HFFc6 (cell line): Measurements from ENCODE around the gene XKRX. TPM values are rescaled to one million over a fixed set of nuclear protein-coding genes. Genes with fewer than 3 reads are reported as not detected.

Source experiments
- DNase-seq: peaks from one replicate; pipeline ENCODE4 v3.0.0-alpha.2; 2018
- H3K27ac Mint-ChIP-seq: 2 replicates; pipeline ENCODE4 v1.8.0; 2020; ENCODE audit warnings: mild to moderate bottlenecking, mixed read lengths
- H3K27me3 Mint-ChIP-seq: 2 replicates; pipeline ENCODE4 v1.8.0; 2021; ENCODE audit warnings: mild to moderate bottlenecking, moderate library complexity, mixed read lengths; ENCODE audit not compliant: insufficient read depth
- H3K36me3 Mint-ChIP-seq: 2 replicates; pipeline ENCODE4 v1.8.0; 2021; ENCODE audit warnings: low read depth, mixed read lengths
- H3K4me1 Mint-ChIP-seq: 2 replicates; pipeline ENCODE4 v1.8.0; 2020; ENCODE audit warnings: low read depth, mixed read lengths
- H3K4me3 Mint-ChIP-seq: 2 replicates; pipeline ENCODE4 v1.8.0; 2020; ENCODE audit warnings: mild to moderate bottlenecking, moderate library complexity, mixed read lengths
- H3K9me3 Mint-ChIP-seq: 2 replicates; pipeline ENCODE4 v1.8.0; 2020; ENCODE audit warnings: mild to moderate bottlenecking, mixed read lengths
- total RNA-seq, 6 experiments: library from RNA; stranded (reverse); fragmentation: NEBNext Ultra II Directional; extraction: Animal tissue kit (Norgen Biotek cat#: 25700); gene quantifications; 2 replicates in 1 of 6; 3 replicates in 5 of 6; pipeline ENCODE4 v1.2.3, GENCODE V29; 2021
- TF ChIP-seq, protein P1 (sequence below): fragments of 200-600 bp; sonication (generic); IDR thresholded peaks from 2 replicates; pipeline ENCODE4 v1.5.0; 2021; ENCODE audit warnings: antibody characterized with exemption, mild to moderate bottlenecking

The XKRX gene
- total RNA-seq, 6 experiments from 2014 or later: not detected

DNA sequence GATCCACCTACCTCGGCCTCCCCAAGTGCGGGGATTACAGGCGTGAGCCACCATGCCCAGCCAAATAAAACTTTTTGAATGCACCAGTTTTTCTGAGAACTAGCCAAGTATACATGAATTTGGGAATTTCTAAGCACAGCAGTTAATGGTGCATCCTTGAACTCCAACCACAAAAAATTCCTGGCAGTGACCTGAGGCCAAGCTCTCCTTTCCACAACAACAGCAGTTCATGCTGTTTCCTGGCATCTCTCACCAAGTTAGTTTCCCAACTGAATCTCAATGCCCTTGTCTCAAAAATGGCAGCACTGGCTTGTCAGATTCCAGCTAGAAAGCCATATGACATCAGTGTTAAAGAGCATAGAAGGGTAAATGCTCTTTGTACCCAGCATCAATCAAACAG is 15.9 kb upstream of the XKRX start:
- Mint-ChIP-seq H3K4me1 (peaks cover 13% of the 10 kb centered on the region), H3K36me3 (no peaks in the 10 kb centered on the region), H3K27ac (no peak overlapping the region), H3K27me3 (peaks cover 3% of the 10 kb centered on the region), H3K9me3 (no peaks in the 10 kb centered on the region), H3K4me3 (no peak overlapping the region)
- TF ChIP-seq, protein P1, sequence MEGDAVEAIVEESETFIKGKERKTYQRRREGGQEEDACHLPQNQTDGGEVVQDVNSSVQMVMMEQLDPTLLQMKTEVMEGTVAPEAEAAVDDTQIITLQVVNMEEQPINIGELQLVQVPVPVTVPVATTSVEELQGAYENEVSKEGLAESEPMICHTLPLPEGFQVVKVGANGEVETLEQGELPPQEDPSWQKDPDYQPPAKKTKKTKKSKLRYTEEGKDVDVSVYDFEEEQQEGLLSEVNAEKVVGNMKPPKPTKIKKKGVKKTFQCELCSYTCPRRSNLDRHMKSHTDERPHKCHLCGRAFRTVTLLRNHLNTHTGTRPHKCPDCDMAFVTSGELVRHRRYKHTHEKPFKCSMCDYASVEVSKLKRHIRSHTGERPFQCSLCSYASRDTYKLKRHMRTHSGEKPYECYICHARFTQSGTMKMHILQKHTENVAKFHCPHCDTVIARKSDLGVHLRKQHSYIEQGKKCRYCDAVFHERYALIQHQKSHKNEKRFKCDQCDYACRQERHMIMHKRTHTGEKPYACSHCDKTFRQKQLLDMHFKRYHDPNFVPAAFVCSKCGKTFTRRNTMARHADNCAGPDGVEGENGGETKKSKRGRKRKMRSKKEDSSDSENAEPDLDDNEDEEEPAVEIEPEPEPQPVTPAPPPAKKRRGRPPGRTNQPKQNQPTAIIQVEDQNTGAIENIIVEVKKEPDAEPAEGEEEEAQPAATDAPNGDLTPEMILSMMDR: no peak
- DNase-seq: no peak

DNA sequence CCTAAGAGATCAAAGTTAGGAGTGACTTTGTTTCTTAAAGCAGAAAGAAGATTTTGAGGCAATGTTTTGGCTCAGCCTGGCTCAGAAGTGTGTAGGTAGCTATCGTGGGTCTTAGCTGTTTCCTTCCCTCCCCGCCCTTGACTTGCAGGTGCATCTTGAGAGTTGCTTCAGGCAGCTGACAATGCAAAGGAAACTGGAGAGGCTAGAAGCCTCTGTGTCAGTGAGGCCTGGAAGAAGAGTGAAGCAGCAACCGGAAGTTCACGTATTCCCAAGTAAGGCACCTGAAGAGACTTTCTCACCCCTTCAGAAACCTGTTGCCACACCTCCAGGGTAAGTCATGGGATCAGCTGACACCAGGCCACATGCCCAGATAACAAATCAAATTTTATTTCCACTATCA is 10.6 kb upstream of the XKRX start:
- TF ChIP-seq, protein P1: no peak
- Mint-ChIP-seq H3K36me3 (no peaks in the 10 kb centered on the region), H3K27me3 (peaks cover 1% of the 10 kb centered on the region; the same call in 1 of the 2 replicates), H3K27ac (no peak overlapping the region), H3K4me3 (no peak overlapping the region), H3K4me1 (no peaks in the 10 kb centered on the region), H3K9me3 (no peaks in the 10 kb centered on the region)
- DNase-seq: no peak

DNA sequence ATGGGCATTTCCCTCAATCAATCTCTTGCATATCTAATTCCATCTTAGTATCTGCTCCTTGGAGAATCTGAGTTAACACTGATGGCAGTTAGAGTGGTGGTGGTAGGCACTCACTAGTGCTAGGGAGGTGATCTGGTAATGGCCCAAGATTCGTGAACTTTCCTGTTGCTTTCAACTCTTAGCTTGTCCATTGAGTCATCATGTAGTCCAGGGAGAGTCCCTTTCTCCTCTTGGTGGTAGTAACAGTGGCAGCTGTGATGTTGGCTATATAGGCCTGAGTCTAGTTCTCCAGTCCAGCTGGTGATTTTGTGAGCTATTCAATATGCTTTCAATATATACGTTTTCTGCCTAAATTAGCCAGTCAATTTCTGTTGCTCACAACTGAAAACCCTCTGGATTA is 7.0 kb upstream of the XKRX start:
- Mint-ChIP-seq H3K27ac (no peak overlapping the region), H3K9me3 (peaks cover 7% of the 10 kb centered on the region; the same call in 1 of the 2 replicates), H3K27me3 (peaks cover 4% of the 10 kb centered on the region), H3K4me3 (no peak overlapping the region), H3K4me1 (no peaks in the 10 kb centered on the region), H3K36me3 (peaks cover 8% of the 10 kb centered on the region)
- TF ChIP-seq, protein P1: no peak
- DNase-seq: no peak

DNA sequence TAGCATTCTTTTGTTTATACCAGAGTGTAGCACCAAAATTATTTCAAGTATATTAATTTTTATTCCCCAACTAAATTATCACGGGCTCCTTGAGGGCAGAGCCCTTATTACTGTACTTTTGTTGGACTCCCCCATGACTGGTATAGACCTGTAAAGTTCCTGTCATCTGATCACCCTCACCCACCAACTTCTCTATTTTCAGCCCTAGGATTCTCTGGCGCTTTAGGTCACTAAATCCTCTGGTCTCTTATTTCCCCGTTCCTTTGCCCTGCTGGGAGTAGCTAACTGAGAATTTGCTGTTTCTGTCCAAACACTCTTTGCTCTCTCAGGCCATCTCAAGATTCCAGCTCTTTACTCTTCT is 3.2 kb upstream of the XKRX start:
- TF ChIP-seq, protein P1: no peak
- Mint-ChIP-seq H3K27me3 (peaks cover 4% of the 10 kb centered on the region), H3K9me3 (peaks cover 7% of the 10 kb centered on the region; the same call in 1 of the 2 replicates), H3K4me1 (peaks cover 5% of the 10 kb centered on the region; the same call in 1 of the 2 replicates), H3K36me3 (peaks cover 8% of the 10 kb centered on the region), H3K27ac (no peak overlapping the region), H3K4me3 (no peak overlapping the region)
- no peak for DNase-seq

DNA sequence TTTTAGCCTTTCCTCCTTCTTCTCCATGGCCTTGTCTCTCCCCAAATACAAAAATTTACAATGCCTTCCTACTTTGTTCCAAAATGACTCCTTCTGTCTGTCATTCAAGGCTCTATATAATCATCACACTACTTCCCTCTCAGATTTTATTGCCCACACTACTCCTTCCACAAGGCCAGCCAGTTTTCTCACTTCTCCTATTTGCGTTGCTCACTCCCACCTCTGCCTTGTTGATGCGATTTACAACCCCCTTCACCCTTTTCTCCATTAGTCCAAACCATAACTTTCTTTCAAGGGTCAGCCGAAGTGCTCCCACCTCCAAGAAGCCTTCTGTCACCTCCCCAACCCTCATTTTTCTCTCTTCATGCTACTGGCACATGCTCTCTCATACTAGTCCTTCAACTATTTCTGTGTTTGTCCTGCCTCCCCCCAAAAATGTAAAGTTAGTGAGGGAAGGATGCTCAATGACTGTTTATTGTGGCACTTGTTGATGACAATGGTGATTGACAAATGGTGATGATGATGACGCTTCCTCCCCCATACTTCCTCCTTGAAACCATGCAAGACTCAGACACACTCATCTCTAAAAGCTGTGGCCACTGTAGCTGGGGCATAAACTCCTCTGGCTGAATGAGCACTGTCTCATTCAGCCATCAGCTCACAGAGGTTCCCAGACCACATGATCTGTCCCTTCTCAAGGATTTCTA is 2.7 kb upstream of the XKRX start:
- TF ChIP-seq, protein P1: no peak
- DNase-seq: no peak
- Mint-ChIP-seq H3K36me3 (peaks cover 8% of the 10 kb centered on the region), H3K27me3 (peaks cover 4% of the 10 kb centered on the region), H3K27ac (peak overlapping the region; percentile 38; the same call in 1 of the 2 replicates), H3K4me1 (peaks cover 5% of the 10 kb centered on the region; the same call in 1 of the 2 replicates), H3K4me3 (no peak overlapping the region), H3K9me3 (peaks cover 7% of the 10 kb centered on the region; the same call in 1 of the 2 replicates)
